AG09309 (cell line): Measurements from ENCODE around the gene FHOD3.

Source experiments
- DNase-seq: peaks from one replicate; pipeline ENCODE4 v3.0.0-alpha.2; 2010; ENCODE audit warnings: low read depth
- H3K4me3 ChIP-seq: 2 replicates; pipeline ENCODE4 v1.5.1; 2011; ENCODE audit warnings: mild to moderate bottlenecking, low read depth, low read length, moderate library complexity; ENCODE audit not compliant: control insufficient read depth
- TF ChIP-seq, protein P1 (sequence below): IDR thresholded peaks from 2 replicates; pipeline ENCODE4 v1.5.1; 2011; ENCODE audit warnings: mild to moderate bottlenecking, low read depth, low read length, inconsistent platforms; ENCODE audit not compliant: insufficient read depth, control insufficient read depth; ENCODE audit errors: missing control alignments

FHOD3 gene

DNA sequence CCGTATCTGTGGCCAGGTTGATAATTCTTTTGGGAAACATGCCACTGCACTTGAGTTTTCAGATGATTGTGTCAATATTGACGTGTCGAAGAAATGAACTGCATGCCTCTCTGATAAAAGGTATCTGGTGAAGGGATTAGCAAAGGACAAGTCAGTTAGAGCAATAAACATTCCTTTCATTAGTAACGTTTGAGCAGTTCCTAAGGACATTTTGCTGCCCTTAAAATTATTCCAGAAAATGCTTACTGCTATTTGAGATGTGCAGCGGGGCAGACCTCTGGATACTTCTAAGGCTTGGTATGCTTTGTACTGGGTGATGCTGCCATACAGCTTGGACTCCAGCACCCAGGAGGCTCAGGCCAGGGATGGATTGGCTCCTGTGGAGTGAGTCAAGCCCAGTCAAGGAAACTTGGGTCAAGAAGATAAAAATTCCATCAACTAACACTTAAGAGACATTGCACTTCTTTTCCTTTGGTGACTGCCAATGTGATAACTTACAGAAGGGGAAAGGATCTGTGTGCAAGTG is 166.7 kb downstream of the FHOD3 start:
- no peak overlapping the region for H3K4me3 ChIP-seq
- TF ChIP-seq, protein P1, sequence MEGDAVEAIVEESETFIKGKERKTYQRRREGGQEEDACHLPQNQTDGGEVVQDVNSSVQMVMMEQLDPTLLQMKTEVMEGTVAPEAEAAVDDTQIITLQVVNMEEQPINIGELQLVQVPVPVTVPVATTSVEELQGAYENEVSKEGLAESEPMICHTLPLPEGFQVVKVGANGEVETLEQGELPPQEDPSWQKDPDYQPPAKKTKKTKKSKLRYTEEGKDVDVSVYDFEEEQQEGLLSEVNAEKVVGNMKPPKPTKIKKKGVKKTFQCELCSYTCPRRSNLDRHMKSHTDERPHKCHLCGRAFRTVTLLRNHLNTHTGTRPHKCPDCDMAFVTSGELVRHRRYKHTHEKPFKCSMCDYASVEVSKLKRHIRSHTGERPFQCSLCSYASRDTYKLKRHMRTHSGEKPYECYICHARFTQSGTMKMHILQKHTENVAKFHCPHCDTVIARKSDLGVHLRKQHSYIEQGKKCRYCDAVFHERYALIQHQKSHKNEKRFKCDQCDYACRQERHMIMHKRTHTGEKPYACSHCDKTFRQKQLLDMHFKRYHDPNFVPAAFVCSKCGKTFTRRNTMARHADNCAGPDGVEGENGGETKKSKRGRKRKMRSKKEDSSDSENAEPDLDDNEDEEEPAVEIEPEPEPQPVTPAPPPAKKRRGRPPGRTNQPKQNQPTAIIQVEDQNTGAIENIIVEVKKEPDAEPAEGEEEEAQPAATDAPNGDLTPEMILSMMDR: no peak
- DNase-seq: no peak

DNA sequence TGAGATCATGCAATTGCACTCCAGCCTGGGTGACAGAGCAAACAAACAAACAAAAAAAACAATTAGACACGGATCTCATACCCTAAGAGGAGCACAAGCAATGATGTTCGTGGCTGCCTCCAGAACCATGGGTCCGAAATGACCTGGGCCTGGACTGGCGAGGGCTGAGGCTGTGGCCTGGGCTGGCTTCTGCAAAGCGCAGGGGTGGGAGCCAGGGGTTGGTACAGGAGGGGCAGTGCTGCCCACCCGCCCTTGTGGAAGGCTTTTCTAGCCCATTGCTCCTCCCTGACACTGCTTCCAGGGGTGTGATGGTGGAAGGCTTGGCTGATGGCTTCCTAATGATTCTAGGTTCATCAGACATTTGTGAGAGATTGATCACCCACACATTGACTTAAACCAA is 167.8 kb downstream of the FHOD3 start:
- no peak overlapping the region for H3K4me3 ChIP-seq
- TF ChIP-seq, protein P1: no peak
- no peak for DNase-seq

DNA sequence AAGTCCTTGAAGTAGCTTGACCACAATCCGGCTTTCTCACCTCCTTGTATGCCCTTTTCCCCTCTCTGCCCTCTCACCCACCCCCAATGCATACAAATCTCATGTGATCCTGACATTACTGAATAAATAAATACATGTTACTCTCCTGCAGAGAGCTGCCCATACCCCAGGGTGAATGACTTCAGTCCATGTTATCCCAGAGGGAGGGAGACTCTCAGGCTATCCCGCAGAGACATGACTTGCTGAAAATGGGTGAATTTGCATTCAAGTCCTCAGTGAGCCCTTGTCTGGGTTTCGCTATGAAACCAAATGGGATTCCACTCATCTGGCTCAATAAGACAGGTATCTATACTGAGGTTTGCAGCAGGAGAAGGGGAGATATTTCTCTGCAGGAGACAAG is 168.5 kb downstream of the FHOD3 start:
- TF ChIP-seq, protein P1: no peak
- no peak overlapping the region for H3K4me3 ChIP-seq
- DNase-seq: no peak

DNA sequence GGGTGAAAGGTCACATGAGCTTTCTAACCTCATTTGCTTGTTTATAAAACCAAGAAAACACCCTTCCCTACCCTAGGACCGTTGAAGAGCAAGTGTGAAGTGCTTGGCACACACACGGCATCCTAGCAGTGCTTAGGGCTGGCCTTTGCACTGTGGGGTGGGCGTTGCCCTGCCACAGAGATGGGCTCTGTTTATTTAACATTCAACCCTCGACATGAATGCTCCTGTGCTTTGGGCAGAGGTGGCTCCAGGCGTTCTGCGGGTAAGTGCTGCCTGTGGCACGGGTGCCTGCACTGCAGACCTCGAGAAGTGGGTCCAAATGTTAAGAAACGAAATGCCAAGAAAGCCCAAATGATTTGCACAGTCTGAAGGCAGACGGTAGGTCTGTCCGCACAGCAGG is 170.1 kb downstream of the FHOD3 start:
- no peak overlapping the region for H3K4me3 ChIP-seq
- no peak for DNase-seq
- TF ChIP-seq, protein P1: no peak

DNA sequence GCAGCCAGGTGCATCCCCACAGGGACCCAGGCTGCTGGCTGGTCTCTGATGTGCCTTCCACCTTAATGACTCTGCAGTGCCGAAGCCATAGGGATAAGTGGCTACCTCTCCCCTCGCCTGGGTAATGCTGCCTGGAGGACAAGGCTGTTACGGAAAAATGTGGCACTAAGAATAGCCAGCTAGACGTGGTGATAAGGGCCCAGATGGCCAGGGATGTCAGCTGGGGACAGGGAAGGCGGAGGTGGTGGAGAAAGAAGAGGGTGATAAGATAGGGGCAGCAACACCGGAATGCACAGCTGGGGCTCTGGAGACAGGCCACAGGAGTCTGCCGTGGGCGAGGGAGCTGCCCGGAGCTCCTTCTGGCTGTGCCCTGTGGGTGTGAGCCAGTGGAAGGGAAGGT is 170.6 kb downstream of the FHOD3 start:
- H3K4me3 ChIP-seq: no peak overlapping the region
- TF ChIP-seq, protein P1: no peak
- DNase-seq: no peak

DNA sequence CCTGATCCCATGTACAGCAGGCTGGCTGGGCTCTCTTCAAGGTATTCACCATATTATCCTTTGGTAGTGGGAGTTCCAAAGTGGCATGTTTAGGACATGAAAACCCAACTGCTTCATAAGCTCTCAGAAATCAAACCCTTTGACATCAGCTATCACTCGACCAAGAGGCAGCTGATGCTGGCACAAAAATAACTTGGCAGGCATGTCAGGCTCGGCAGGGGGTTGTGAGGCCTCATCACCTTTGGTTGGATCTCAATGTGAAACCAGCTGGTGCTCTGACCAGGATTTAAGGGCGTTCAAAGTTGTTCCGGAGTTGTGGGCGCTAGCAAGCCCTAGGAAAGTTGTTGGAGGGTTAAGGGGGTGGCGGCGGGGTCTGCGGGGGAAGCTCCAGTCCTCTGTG is 171.9 kb downstream of the FHOD3 start:
- no peak for DNase-seq
- TF ChIP-seq, protein P1: no peak
- H3K4me3 ChIP-seq: no peak overlapping the region

DNA sequence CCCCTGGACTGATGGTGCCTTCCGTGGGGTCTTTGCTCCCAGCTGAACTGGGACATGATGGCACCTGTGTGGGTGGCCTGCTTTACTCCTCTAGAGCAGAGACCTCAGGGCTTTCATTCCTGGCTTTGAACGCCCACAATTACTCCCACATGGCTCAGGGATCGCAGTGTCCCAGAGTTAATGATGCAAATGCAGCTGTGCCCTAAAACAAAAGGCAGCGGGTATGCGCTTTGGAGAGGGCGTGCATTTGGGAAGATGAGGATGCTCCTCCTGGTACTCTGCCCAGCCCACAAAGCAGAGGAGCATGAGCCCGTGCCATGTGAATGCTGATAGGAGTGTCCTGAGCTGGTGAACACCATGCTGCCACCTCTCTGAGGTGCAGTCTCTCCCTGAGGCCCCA is 173.4 kb downstream of the FHOD3 start:
- DNase-seq: no peak
- TF ChIP-seq, protein P1: no peak
- H3K4me3 ChIP-seq: no peak overlapping the region
